IgD-negative memory B cell (primary cell): ENCODE measurements around the gene TRIM52. TPM values are rescaled to one million over a fixed set of nuclear protein-coding genes. Genes with fewer than 3 reads are reported as not detected.

Source experiments
- H3K27ac Mint-ChIP-seq, 3 donors: one replicate each; pipeline ENCODE4 v1.8.0; 2020 to 2022; ENCODE audit warnings: mild to moderate bottlenecking in 3 of 3, mixed read lengths in 3 of 3, moderate library complexity in 1 of 3
- H3K27me3 Mint-ChIP-seq: one replicate; pipeline ENCODE4 v1.8.0; 2021; ENCODE audit warnings: mixed read lengths
- H3K36me3 Mint-ChIP-seq: one replicate; pipeline ENCODE4 v1.8.0; 2020; ENCODE audit warnings: mild to moderate bottlenecking, mixed read lengths
- H3K4me1 Mint-ChIP-seq, 3 donors: one replicate each; pipeline ENCODE4 v1.8.0; 2020 to 2022; ENCODE audit warnings: mixed read lengths in 3 of 3, mild to moderate bottlenecking in 1 of 3
- H3K4me3 Mint-ChIP-seq, 4 donors: one replicate each; pipeline ENCODE4 v1.8.0; 2020 to 2022; ENCODE audit warnings: mild to moderate bottlenecking in 4 of 4, mixed read lengths in 4 of 4, moderate library complexity in 3 of 4
- H3K9me3 Mint-ChIP-seq, 3 donors: one replicate each; pipeline ENCODE4 v1.8.0; 2020 to 2021; ENCODE audit warnings: mixed read lengths in 3 of 3, mild to moderate bottlenecking in 1 of 3
- polyA plus RNA-seq: library from polyadenylated mRNA; unstranded; fragments of 300-500 nt; fragmentation: Illumina TruSeq; gene quantifications from one replicate; pipeline ENCODE4 v1.2.3, GENCODE V29; 2021

Gene TRIM52
- polyA plus RNA-seq, 1 donor from 2014 or later = 31.6 TPM

- H3K27me3 Mint-ChIP-seq = no peaks in the 10 kb centered on the region
- no peaks in the 10 kb centered on the region for H3K9me3 Mint-ChIP-seq
- H3K36me3 Mint-ChIP-seq = peaks cover 3% of the 10 kb centered on the region
- H3K27ac Mint-ChIP-seq = peak overlapping the region; percentile 21 to 73 (median 72)
- H3K4me3 Mint-ChIP-seq = peak overlapping the region in 1 of 4 donors; percentile 45
- peaks cover 3 to 24% (median 11%) of the 10 kb centered on the region in 3 donors for H3K4me1 Mint-ChIP-seq
Observed at GRCh38 chr5:181232593-181232992, 28.4 kb downstream of the TRIM52 start.

- Mint-ChIP-seq H3K27me3 (no peaks in the 10 kb centered on the region), H3K4me1 (peaks cover 4 to 24% (median 12%) of the 10 kb centered on the region in 3 donors), H3K9me3 (no peaks in the 10 kb centered on the region), H3K4me3 (peak overlapping the region in 1 of 4 donors; percentile 60), H3K36me3 (peaks cover 3% of the 10 kb centered on the region), H3K27ac (peak overlapping the region in 2 of 3 donors; percentile 64 to 87)
Observed at GRCh38 chr5:181231432-181231831, 29.5 kb downstream of the TRIM52 start.

- Mint-ChIP-seq H3K27me3 (no peaks in the 10 kb centered on the region), H3K4me3 (peak overlapping the region in 1 of 4 donors; percentile 60), H3K27ac (peak overlapping the region in 2 of 3 donors; percentile 64 to 74), H3K9me3 (no peaks in the 10 kb centered on the region), H3K36me3 (peaks cover 4% of the 10 kb centered on the region), H3K4me1 (peaks cover 7 to 26% (median 16%) of the 10 kb centered on the region in 3 donors)
Observed at GRCh38 chr5:181230551-181230950, 30.4 kb downstream of the TRIM52 start.

GRCh38 chr5:181229996-181230395 lies 30.9 kb downstream of the TRIM52 start:
- Mint-ChIP-seq H3K9me3 (no peaks in the 10 kb centered on the region), H3K27me3 (no peaks in the 10 kb centered on the region), H3K4me3 (peak overlapping the region in 1 of 4 donors; percentile 40), H3K27ac (no peak overlapping the region), H3K36me3 (peaks cover 4% of the 10 kb centered on the region), H3K4me1 (peaks cover 8 to 29% (median 22%) of the 10 kb centered on the region in 3 donors)

GRCh38 chr5:181224390-181225229 lies 36.3 kb downstream of the TRIM52 start:
- Mint-ChIP-seq H3K4me1 (peaks cover 27 to 34% (median 27%) of the 10 kb centered on the region in 3 donors), H3K27me3 (no peaks in the 10 kb centered on the region), H3K4me3 (peak overlapping the region; percentile 94 to 99 (median 96)), H3K9me3 (peaks cover 0 to 5% (median 0%) of the 10 kb centered on the region in 3 donors), H3K27ac (peak overlapping the region; percentile 99 to 100 (median 100)), H3K36me3 (peaks cover 3% of the 10 kb centered on the region)

- Mint-ChIP-seq H3K4me3 (peak overlapping the region; percentile 94 to 99 (median 96)), H3K9me3 (peaks cover 0 to 5% (median 0%) of the 10 kb centered on the region in 3 donors), H3K36me3 (peaks cover 3% of the 10 kb centered on the region), H3K27ac (peak overlapping the region; percentile 99 to 100 (median 100)), H3K27me3 (no peaks in the 10 kb centered on the region), H3K4me1 (peaks cover 20 to 29% (median 29%) of the 10 kb centered on the region in 3 donors)
Observed at GRCh38 chr5:181223729-181224389, 37.1 kb downstream of the TRIM52 start.

GRCh38 chr5:181223058-181223728 lies 37.8 kb downstream of the TRIM52 start, which contains the start of gene TRIM41:
TRIM41 (plus strand) TSS chr5:181223281; CDS start chr5:181224000, 719 bp downstream.
- Mint-ChIP-seq H3K27me3 (peaks cover 2% of the 10 kb centered on the region), H3K4me3 (peak within 1 kb of the TSS; percentile 94 to 99 (median 96)), H3K27ac (peak within 1 kb of the TSS; percentile 99 to 100 (median 100)), H3K4me1 (peaks cover 23 to 31% (median 31%) of the 10 kb centered on the region in 3 donors), H3K36me3 (peaks cover 3% of the 10 kb centered on the region), H3K9me3 (peaks cover 0 to 6% (median 0%) of the 10 kb centered on the region in 3 donors)

- Mint-ChIP-seq H3K27ac (peak overlapping the region; percentile 99 to 100 (median 100)), H3K9me3 (peaks cover 0 to 8% (median 0%) of the 10 kb centered on the region in 3 donors), H3K36me3 (peaks cover 3% of the 10 kb centered on the region), H3K4me1 (peaks cover 28 to 35% (median 33%) of the 10 kb centered on the region in 3 donors), H3K4me3 (peak overlapping the region; percentile 94 to 99 (median 96)), H3K27me3 (peaks cover 3% of the 10 kb centered on the region)
Observed at GRCh38 chr5:181222630-181223057, 38.3 kb downstream of the TRIM52 start.

- peaks cover 3% of the 10 kb centered on the region for H3K27me3 Mint-ChIP-seq
Observed at GRCh38 chr5:181221792-181222629, 38.9 kb downstream of the TRIM52 start.

GRCh38 chr5:181221105-181221791 lies 39.7 kb downstream of the TRIM52 start:
- peaks cover 29 to 36% (median 31%) of the 10 kb centered on the region in 3 donors for H3K4me1 Mint-ChIP-seq
- H3K9me3 Mint-ChIP-seq = peaks cover 0 to 8% (median 0%) of the 10 kb centered on the region in 3 donors
- peaks cover 3% of the 10 kb centered on the region for H3K36me3 Mint-ChIP-seq
- peak overlapping the region; percentile 94 to 99 (median 96) for H3K4me3 Mint-ChIP-seq
- H3K27ac Mint-ChIP-seq = peak overlapping the region; percentile 99 to 100 (median 100)
- peaks cover 3% of the 10 kb centered on the region for H3K27me3 Mint-ChIP-seq

More at GRCh38 chr5:181221792-181222629, 38.9 kb downstream of the TRIM52 start:
- Mint-ChIP-seq H3K4me1 (peaks cover 29 to 36% (median 33%) of the 10 kb centered on the region in 3 donors), H3K36me3 (peaks cover 3% of the 10 kb centered on the region), H3K4me3 (peak overlapping the region; percentile 94 to 99 (median 96)), H3K27ac (peak overlapping the region; percentile 99 to 100 (median 100)), H3K9me3 (peaks cover 0 to 8% (median 0%) of the 10 kb centered on the region in 3 donors)

GRCh38 chr5:181220178-181220515 lies 40.8 kb downstream of the TRIM52 start:
- peaks cover 0 to 8% (median 0%) of the 10 kb centered on the region in 3 donors for H3K9me3 Mint-ChIP-seq
- H3K36me3 Mint-ChIP-seq = peaks cover 1% of the 10 kb centered on the region
- peak overlapping the region in 2 of 3 donors; percentile 8 to 100 for H3K27ac Mint-ChIP-seq
- peaks cover 3% of the 10 kb centered on the region for H3K27me3 Mint-ChIP-seq
- peaks cover 24 to 30% (median 27%) of the 10 kb centered on the region in 3 donors for H3K4me1 Mint-ChIP-seq
- H3K4me3 Mint-ChIP-seq = peak overlapping the region in 3 of 4 donors; percentile 58 to 82 (median 61)

GRCh38 chr5:181219262-181220177 lies 41.4 kb downstream of the TRIM52 start:
- H3K27me3 Mint-ChIP-seq = peaks cover 3% of the 10 kb centered on the region
- peaks cover 22 to 28% (median 24%) of the 10 kb centered on the region in 3 donors for H3K4me1 Mint-ChIP-seq
- peak overlapping the region; percentile 58 to 82 (median 70) for H3K4me3 Mint-ChIP-seq
- peaks cover 1% of the 10 kb centered on the region for H3K36me3 Mint-ChIP-seq
- peaks cover 0 to 8% (median 0%) of the 10 kb centered on the region in 3 donors for H3K9me3 Mint-ChIP-seq
- H3K27ac Mint-ChIP-seq = peak overlapping the region; percentile 16 to 100 (median 92)
